HAP-1 (cell line): ENCODE measurements around the gene ADORA2B.

Source experiments
- DNase-seq, 2 experiments: peaks; one replicate each; pipeline ENCODE4 v3.0.0-alpha.2; 2016 to 2020; ENCODE audit warnings: low spot score in 2 of 2
- H3K27me3 ChIP-seq: fragments of 250-450 bp; sonication (Bioruptor Pico); 2 replicates; pipeline ENCODE4 v1.5.1; 2020; ENCODE audit warnings: low read depth, mild to moderate bottlenecking, moderate library complexity
- H3K36me3 ChIP-seq: fragments of 250-450 bp; sonication (Bioruptor Pico); replicated peaks from 2 replicates; pipeline ENCODE4 v1.5.1; 2020; ENCODE audit warnings: mild to moderate bottlenecking
- H3K4me1 ChIP-seq: fragments of 250-450 bp; sonication (Bioruptor Pico); 2 replicates; pipeline ENCODE4 v1.5.1; 2020; ENCODE audit warnings: mild to moderate bottlenecking
- H3K4me3 ChIP-seq: fragments of 250-450 bp; sonication (Bioruptor Pico); 2 replicates; pipeline ENCODE4 v1.5.1; 2020; ENCODE audit warnings: mild to moderate bottlenecking, moderate library complexity
- H3K9me3 ChIP-seq: fragments of 250-450 bp; sonication (Bioruptor Pico); 2 replicates; pipeline ENCODE4 v1.5.1; 2020; ENCODE audit warnings: mild to moderate bottlenecking, moderate library complexity
- in situ Hi-C: fragments of 300-500 bp; cut with MboI; formaldehyde crosslinking; loops from 3 replicates; pipeline ENCODE4 v1.14.3; 2020; ENCODE audit warnings: low sequenced_read_pairs, inconsistent platforms, mixed read lengths

ADORA2B gene

GRCh38 chr17:15915961-15916360, 29.0 kb upstream of the ADORA2B start:
- no peak for DNase-seq
- Histone ChIP-seq H3K4me1 (no peaks in the 10 kb centered on the region), H3K4me3 (no peak overlapping the region), H3K27me3 (no peaks in the 10 kb centered on the region), H3K9me3 (no peaks in the 10 kb centered on the region), H3K36me3 (no peaks in the 10 kb centered on the region)
- in situ Hi-C loops = no loop called here

- H3K4me3 ChIP-seq = no peak overlapping the region
- no peak for DNase-seq
- in situ Hi-C loops = no loop called here
- H3K9me3 ChIP-seq = 0 out of 2 replicates have a peak, but pooled peaks cover 2% of the 10 kb centered on the region
- H3K36me3 ChIP-seq = no peaks in the 10 kb centered on the region
- H3K4me1 ChIP-seq = no peaks in the 10 kb centered on the region
- H3K27me3 ChIP-seq = no peaks in the 10 kb centered on the region
Observed at GRCh38 chr17:15917021-15917437, 27.9 kb upstream of the ADORA2B start.

- no peaks in the 10 kb centered on the region for H3K4me1 ChIP-seq
- no peak for DNase-seq
- H3K36me3 ChIP-seq = no peaks in the 10 kb centered on the region
- no peaks in the 10 kb centered on the region for H3K27me3 ChIP-seq
- in situ Hi-C loops = no loop called here
- H3K9me3 ChIP-seq = 0 out of 2 replicates have a peak, but pooled peaks cover 2% of the 10 kb centered on the region
- H3K4me3 ChIP-seq = no peak overlapping the region
Observed at GRCh38 chr17:15917438-15918027, 27.4 kb upstream of the ADORA2B start.

- H3K36me3 ChIP-seq = no peaks in the 10 kb centered on the region
- DNase-seq = no peak
- in situ Hi-C loops = no loop called here
- H3K4me1 ChIP-seq = no peaks in the 10 kb centered on the region
- no peaks in the 10 kb centered on the region for H3K27me3 ChIP-seq
- no peak overlapping the region for H3K4me3 ChIP-seq
- 0 out of 2 replicates have a peak, but pooled peaks cover 2% of the 10 kb centered on the region for H3K9me3 ChIP-seq
Observed at GRCh38 chr17:15918261-15918660, 26.7 kb upstream of the ADORA2B start.

GRCh38 chr17:15918661-15919259, 26.2 kb upstream of the ADORA2B start:
- in situ Hi-C loops = no loop called here
- H3K4me1 ChIP-seq = no peaks in the 10 kb centered on the region
- DNase-seq = no peak

GRCh38 chr17:15919466-15919865, 25.5 kb upstream of the ADORA2B start:
- Histone ChIP-seq H3K4me1 (no peaks in the 10 kb centered on the region), H3K36me3 (no peaks in the 10 kb centered on the region), H3K27me3 (no peaks in the 10 kb centered on the region), H3K4me3 (no peak overlapping the region), H3K9me3 (0 out of 2 replicates have a peak, but pooled peaks cover 2% of the 10 kb centered on the region)
- in situ Hi-C loops = no loop called here
- no peak for DNase-seq

More at GRCh38 chr17:15918661-15919259, 26.2 kb upstream of the ADORA2B start:
- 0 out of 2 replicates have a peak, but pooled peaks cover 2% of the 10 kb centered on the region for H3K9me3 ChIP-seq
- H3K27me3 ChIP-seq = no peaks in the 10 kb centered on the region
- H3K4me3 ChIP-seq = no peak overlapping the region
- H3K36me3 ChIP-seq = no peaks in the 10 kb centered on the region

GRCh38 chr17:15920758-15921239, 24.1 kb upstream of the ADORA2B start:
- no peak for DNase-seq
- 0 out of 2 replicates have a peak, but pooled peaks cover 2% of the 10 kb centered on the region for H3K9me3 ChIP-seq
- no peaks in the 10 kb centered on the region for H3K36me3 ChIP-seq
- H3K4me1 ChIP-seq = no peaks in the 10 kb centered on the region
- no peaks in the 10 kb centered on the region for H3K27me3 ChIP-seq
- H3K4me3 ChIP-seq = no peak overlapping the region
- in situ Hi-C loops = no loop called here

- 0 out of 2 replicates have a peak, but pooled peaks cover 2% of the 10 kb centered on the region for H3K9me3 ChIP-seq
- DNase-seq = no peak
- in situ Hi-C loops = no loop called here
- no peaks in the 10 kb centered on the region for H3K36me3 ChIP-seq
- no peak overlapping the region for H3K4me3 ChIP-seq
- H3K27me3 ChIP-seq = no peaks in the 10 kb centered on the region
- H3K4me1 ChIP-seq = no peaks in the 10 kb centered on the region
Observed at GRCh38 chr17:15921640-15922039, 23.3 kb upstream of the ADORA2B start.

GRCh38 chr17:15922586-15922985, 22.3 kb upstream of the ADORA2B start:
- no peak for DNase-seq
- Histone ChIP-seq H3K4me3 (no peak overlapping the region), H3K9me3 (0 out of 2 replicates have a peak, but pooled peaks cover 2% of the 10 kb centered on the region), H3K27me3 (no peaks in the 10 kb centered on the region), H3K4me1 (no peaks in the 10 kb centered on the region), H3K36me3 (no peaks in the 10 kb centered on the region)
- in situ Hi-C loops = no loop called here

- Histone ChIP-seq H3K9me3 (0 out of 2 replicates have a peak, but pooled peaks cover 2% of the 10 kb centered on the region), H3K4me3 (no peak overlapping the region), H3K4me1 (no peaks in the 10 kb centered on the region)
Observed at GRCh38 chr17:15926039-15926740, 18.7 kb upstream of the ADORA2B start.

GRCh38 chr17:15928286-15928785, 16.6 kb upstream of the ADORA2B start:
- 0 out of 2 replicates have a peak, but pooled peaks cover 2% of the 10 kb centered on the region for H3K27me3 ChIP-seq
- in situ Hi-C loops = no loop called here
- no peaks in the 10 kb centered on the region for H3K9me3 ChIP-seq
- no peaks in the 10 kb centered on the region for H3K36me3 ChIP-seq
- no peak overlapping the region for H3K4me3 ChIP-seq
- DNase-seq = no peak
- no peaks in the 10 kb centered on the region for H3K4me1 ChIP-seq

More at GRCh38 chr17:15926039-15926740, 18.7 kb upstream of the ADORA2B start:
- no peak for DNase-seq
- in situ Hi-C loops = no loop called here
- H3K27me3 ChIP-seq = 0 out of 2 replicates have a peak, but pooled peaks cover 2% of the 10 kb centered on the region
- no peaks in the 10 kb centered on the region for H3K36me3 ChIP-seq

- Histone ChIP-seq H3K27me3 (0 out of 2 replicates have a peak, but pooled peaks cover 2% of the 10 kb centered on the region), H3K36me3 (no peaks in the 10 kb centered on the region), H3K4me3 (no peak overlapping the region), H3K9me3 (no peaks in the 10 kb centered on the region), H3K4me1 (no peaks in the 10 kb centered on the region)
- no peak for DNase-seq
- in situ Hi-C loops = no loop called here
Observed at GRCh38 chr17:15929941-15930340, 15.0 kb upstream of the ADORA2B start.

- Histone ChIP-seq H3K4me3 (no peak overlapping the region), H3K9me3 (no peaks in the 10 kb centered on the region), H3K36me3 (no peaks in the 10 kb centered on the region), H3K27me3 (0 out of 2 replicates have a peak, but pooled peaks cover 2% of the 10 kb centered on the region), H3K4me1 (no peaks in the 10 kb centered on the region)
- DNase-seq = no peak
- in situ Hi-C loops = no loop called here
Observed at GRCh38 chr17:15930426-15930825, 14.5 kb upstream of the ADORA2B start.
